ENCODE results near the gene CDK5RAP3.
"Not testable (repeated sequence)": the region's sequence is repeated elsewhere in the genome, so short reads cannot be mapped to it uniquely, and the experiment has no call there.

CDK5RAP3 gene

DNA sequence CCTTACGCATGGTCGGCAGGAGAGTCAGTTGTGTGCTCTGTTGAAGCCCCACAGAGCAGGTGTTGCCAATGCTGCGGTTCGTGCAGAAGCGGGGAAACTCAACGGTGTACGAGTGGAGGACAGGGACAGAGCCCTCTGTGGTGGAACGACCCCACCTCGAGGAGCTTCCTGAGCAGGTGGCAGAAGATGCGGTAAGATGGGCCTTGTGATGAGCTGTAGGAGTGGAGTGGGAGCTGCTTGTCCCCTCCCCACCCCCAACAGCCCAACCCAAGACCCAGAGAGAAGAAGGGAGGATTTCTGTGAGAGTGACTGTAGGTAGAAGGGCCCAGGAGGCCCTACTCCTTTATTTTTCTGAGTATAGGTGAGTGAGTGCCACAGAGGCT is 4.9 kb downstream of the CDK5RAP3 start:
- FAIRE-seq, result no peak

DNA sequence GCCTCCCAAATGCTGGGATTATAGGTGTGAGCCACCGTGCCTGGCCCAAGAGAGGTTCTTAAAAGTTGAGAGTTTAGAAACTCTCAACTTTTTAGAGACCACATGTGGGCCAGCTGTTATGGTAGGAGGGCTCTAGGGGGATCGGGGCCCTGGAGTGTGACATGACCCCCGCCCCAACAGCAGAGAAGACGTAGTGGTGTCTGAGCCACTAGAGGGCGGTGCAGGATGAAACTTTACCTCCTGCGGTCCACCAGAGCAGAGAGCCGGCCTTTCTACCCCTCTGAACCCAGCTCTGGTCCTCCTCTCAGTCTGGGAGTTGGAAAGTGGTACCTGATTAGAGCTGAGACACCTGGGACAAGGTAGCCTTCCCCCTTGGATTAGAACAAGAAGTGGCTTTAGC is 7.4 kb downstream of the CDK5RAP3 start:
- no peak for FAIRE-seq

DNA sequence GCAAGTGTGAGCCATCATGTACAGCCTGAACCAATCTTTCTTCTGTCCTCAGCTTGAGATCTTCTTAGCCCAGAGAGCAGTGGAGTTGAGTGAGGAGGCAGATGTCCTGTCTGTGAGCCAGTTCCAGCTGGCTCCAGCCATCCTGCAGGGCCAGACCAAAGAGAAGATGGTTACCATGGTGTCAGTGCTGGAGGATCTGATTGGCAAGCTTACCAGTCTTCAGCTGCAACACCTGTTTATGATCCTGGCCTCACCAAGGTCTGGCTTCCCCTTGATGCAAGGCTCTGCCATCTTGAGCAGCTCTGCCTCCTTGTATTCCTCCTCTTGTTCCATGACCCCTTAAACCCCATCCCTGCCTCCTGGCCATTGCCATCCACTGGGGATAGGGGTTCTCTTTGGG is 9.6 kb downstream of the CDK5RAP3 start:
- FAIRE-seq, result no peak

DNA sequence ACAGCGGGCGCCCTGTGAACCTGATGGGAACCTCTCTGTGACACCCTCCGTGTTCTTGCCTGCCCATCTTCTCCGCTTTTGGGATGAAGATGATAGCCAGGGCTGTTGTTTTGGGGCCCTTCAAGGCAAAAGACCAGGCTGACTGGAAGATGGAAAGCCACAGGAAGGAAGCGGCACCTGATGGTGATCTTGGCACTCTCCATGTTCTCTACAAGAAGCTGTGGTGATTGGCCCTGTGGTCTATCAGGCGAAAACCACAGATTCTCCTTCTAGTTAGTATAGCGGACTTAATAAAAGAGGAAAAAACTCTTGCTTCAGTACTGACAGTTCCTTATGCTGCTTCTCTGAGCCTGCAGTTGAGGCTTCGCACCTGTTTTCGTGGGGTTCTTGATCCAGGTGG is 10.5 kb downstream of the CDK5RAP3 start:
- FAIRE-seq, result no peak

DNA sequence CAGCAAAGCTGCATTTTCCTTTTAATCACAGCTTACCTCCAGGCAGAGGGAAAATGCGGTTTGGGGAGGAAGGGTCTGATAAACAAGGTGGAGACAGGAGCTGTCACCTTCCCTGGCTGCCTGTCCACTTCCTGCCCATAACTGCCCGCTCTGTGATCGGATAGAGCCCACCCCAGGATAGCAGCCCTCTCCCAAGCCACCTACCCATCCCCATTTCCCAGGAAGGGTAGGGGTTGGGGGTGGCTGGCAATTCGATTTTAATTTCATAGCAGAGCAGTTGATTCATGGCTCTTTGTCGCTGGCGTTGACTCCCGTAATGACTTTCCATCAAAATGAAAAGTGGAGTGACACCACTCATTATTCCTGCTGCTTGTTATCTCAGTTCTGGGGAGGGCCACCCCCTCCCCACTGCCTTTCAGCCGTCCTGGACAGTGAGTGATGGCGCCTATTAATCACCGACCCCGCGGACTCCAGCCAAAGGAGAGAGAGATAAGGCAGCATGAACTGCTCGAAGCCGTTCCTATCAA is 11.2 kb downstream of the CDK5RAP3 start:
- FAIRE-seq, result no peak

DNA sequence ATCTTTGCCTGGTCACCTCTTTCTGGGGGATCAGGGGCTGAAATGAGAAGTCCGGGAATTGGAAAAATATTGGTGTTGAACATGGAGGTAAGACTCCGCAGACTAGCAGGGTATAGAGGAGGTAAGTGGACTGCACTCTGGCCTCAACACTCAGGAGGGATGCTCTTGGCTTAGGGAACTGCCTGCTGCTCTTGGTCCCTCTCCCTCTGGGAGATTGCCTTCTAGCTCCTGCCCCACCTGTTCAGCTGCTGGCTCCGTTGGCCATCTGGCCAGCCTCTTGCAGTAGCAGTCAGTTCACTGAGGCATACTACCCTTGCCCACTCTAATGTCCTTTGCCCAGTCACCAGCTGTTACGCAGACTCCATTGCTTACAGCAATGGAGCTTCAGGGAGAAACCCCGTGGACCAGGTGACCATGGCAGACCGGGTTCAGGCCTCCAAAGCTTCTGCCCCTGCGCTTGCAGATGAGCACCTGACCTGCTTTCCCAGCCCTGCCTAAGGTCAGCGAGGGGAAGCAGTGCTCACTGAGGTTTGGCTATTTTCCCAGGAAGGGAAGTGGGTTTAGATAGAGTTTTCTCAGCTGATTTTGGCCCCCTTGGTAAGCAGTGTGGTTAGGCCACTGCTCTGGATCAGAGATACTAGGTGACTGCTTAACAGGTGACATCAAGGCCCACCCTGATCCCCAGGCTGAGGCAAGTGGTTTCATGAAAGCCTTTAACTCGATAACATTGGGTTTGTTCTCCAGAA is 11.9 kb downstream of the CDK5RAP3 start:
- FAIRE-seq, result no peak

DNA sequence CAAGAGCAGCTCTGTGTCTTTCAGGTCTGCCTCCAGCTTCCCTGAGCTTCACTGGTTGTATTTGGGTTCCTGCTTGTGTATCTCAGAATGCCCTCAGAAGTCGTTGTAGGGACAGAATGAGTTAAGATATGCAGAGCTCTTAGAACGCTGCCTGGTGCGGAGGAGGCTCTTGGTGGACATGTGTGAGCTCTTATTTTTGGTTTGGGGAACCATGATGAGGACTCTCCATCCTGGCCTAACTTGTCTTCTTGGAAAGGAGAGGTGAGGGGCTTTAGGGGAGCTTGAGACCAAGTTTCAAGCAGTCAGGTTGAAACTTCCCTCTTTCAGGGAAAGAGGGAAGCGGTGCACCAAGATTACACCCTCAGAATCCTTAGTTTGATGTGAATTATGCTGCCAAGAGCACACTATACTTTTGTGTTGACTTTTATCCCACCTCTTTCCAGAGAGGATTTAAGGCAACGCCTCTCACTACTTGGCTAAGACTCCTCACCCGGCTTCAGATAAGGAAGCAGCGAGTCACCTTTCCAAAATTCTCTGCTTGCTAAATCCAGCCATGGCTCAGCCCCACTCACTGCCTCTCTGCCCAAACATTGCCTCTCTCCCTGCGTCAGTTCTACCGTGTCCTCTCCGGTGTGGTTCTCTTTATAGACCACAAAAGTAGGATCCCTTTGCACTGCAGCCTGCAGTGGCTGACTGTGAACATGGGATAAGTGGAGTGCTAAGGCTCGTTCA is 12.7 kb downstream of the CDK5RAP3 start:
- FAIRE-seq, result no peak

DNA sequence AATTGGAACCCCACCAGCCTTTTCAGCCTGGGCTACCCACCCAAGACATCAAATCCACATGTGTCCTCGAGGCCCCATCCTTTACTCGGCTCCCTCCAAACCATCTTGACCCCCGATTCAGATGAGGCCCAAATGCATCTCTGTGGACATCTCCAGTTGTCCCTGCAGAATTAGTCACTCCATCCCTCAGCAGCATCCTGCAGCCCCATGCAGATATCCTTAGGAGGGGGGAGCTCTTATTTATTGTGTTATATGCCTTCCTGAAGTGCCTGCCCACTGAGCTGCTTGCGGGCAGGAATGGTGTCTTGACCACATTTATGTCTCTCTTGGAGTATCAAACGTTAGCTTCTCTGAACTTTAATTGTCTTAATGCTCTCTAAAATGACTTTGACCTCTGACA is 15.6 kb downstream of the CDK5RAP3 start:
- no peak for FAIRE-seq

DNA sequence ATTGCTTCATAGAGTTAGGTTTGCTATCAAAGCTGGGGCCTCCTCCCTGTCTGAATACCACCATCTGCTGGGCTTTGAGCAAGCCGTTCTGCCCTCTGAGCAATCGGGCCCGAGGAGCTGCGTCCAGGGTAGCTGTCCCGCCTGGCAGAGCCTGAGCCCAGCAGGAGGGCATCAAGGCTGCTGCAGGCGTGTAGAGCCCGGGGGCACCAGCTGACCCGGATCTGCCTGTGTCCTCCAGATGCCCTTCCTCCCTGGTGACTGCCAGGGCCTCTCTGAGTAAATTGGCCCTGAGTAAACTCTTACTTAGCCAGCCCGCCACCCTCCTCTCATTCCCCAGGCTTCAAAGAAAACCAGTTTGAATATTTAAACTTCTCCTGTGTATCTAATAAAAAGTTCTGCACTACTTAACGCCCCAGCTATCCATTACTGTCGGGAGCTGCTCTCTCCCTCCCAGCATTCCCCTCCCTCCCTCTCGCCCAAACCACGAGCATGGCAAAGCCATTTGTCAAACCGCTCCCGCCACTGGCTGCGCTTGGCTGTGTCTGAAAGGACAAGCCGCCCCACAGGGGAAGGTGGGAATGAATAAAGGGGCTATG is 16.4 kb downstream of the CDK5RAP3 start:
- FAIRE-seq, result no peak

DNA sequence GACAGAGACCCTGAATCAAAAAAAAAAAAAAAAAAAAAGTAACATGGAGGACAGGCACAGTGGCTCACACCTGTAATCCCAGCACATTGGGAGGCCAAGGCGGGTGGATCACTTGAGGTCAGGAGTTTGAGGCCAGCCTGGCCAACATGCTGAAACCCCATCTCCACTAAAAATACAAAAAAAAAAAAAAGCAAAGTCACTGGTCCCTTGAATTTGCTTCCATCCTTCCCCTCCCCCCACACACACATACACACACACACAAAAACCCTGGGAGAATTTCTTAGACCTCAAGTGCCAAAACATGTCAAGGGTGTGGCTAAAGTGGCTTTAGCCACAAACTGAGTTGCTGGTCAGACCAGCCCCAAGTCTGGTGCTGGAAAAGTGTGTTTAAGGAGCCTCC is 17.5 kb downstream of the CDK5RAP3 start:
- FAIRE-seq, result not testable (repeated sequence)

DNA sequence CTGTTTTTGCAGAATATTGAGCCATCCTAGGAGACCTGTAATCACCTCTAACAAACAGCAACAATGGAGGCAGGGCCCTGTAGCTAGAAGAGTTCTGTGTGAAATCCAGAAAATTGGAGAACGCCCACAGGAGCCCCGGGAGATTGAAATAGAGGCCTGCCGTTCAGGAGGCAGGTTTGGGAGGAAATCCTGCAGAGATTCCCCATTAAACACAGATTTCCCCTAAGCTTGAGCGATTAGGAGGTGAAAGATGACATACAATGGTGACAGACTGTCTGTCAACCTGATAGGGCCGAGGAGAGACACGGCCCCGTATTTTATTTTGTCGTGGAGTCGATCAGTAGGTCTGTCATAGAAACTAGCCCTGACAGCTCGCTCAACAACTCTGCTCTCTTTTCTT is 18.2 kb downstream of the CDK5RAP3 start:
- no peak for FAIRE-seq

DNA sequence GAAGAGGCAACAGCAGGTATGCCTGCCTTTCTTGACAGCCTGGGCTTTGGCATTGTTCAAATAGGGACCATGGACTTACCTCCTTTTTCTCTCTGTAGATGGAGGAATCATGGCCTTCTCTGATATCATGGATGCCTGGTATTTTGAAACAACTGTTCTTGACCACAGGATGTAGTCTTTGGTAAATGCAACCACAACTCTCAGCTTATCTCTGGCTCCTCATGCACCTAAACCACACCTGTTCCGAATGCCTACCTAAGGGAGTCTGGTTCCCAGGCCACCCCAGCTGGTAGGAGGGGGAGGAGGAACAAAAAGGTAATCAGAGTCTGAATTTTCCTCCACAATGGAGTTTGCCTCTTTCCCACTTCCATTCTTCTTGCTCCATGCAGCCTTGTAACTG is 18.8 kb downstream of the CDK5RAP3 start:
- FAIRE-seq, result no peak

DNA sequence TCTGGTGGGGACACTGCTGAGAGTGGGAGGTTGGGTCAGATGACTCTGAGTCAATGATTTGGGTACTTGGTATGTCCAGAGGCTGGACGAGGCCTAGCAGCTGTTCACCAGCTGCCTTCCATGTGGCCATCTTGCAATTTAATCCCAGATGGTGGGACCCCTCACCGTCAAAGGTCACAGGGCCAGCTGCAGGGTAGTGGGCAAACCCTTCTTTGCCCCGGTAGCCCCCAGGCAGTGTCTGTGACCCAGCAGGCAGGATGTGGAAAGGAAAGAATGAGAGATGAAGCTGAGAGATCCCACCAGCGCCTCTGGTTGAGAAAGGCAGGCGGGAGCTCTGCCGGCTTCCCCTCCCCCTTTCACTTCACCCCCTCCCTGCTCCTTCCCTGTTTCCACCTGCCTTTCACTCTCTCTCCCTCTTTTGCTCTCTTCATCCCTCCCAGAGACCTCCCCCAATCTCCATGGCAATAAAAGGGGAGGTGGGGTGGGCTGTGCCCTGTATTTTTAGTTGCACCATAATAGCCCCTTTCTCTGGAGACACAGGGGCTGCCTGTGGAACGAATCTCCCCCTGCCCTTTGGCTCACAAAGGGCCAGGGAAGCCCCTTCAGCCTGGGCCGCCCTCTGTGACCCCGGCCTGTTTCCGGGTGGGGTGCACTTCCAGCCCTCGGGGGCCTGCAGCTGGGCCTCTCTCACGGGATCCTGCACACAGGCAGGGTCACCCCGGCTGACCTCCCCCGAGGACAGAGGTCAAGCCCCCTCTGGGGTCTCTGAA is 20.2 kb downstream of the CDK5RAP3 start:
- no peak for FAIRE-seq

DNA sequence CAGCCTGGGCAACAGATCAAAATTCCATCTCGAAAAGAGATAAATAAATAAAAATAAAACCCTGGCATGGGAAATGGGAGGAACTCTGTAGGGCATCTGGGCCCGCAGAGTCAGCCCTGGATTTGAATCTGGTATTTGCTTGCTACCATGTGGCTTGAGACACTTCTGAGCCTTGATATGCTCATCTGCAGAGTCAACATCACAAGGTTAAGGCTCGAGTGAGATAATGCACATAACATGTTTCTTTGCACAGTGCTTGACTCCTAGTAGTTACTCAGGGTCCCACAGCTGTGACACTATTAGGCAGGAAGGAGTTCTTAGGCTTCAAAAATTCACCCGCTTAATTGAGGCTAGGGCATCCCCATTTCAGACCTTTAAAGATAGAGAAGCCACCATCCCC is 21.3 kb downstream of the CDK5RAP3 start:
- no peak for FAIRE-seq

DNA sequence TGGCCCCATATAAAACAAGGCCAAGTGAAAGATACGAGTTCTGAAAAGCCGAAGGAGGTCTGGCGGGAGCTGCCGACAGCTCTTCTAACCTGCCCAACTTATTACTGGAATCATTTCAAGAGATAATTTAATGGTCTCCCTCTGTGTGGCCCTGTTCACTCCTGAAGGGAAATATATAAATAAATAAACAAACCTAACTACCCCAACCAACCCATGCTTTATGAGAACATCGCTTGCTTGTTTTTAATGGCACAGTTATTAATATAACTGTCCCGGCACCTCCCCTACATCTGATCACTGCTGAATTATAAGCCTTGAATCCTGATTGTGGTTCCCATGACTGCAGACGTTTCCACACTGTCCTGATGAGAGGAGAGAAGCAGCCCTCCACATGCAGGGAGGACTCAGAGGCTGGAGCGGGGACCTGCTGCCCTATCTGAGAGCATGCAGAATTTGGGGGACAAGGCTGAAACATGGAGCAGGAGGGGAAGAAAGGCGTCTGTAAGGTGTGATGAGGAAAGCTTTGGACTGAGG is 22.2 kb downstream of the CDK5RAP3 start:
- FAIRE-seq, result no peak

DNA sequence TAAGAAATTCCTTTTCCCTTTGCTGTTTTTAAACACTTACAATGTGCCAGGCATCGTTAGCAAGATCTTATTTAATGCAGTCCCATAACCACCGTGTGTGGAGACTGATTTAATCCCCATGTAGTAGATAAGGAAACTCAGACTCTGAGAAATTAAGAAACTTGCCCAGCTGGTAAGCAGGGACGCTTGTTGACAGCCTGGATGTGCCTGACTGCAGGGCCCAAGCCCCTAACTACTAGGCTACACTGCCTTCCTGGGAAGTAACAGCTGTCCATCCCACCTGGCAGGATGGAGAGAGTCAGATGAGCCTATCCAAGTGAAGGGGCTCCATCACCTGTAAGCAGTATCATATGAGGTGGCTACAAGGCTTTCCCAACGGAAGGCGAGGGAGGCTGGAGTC is 23.1 kb downstream of the CDK5RAP3 start:
- no peak for FAIRE-seq

DNA sequence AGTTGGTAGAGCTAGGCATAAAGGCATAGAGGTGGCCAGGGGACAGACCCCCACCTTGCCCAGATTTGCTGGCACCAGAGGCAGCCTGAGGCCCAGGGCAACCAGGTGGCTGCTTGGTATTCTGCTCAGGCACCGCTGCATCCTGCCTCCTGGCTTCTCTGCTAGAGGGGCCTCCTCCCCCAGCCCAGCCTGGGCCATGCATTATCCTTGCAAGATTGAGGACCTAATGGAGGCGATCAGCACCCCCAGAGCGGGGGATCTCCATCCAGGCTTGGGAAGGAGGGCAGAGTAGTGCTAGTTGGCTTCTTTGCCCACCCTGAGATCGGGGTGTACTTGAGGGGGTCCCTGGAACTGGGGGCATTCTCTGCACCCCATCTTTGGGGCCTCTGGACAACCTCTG is 23.8 kb downstream of the CDK5RAP3 start:
- FAIRE-seq, result no peak

DNA sequence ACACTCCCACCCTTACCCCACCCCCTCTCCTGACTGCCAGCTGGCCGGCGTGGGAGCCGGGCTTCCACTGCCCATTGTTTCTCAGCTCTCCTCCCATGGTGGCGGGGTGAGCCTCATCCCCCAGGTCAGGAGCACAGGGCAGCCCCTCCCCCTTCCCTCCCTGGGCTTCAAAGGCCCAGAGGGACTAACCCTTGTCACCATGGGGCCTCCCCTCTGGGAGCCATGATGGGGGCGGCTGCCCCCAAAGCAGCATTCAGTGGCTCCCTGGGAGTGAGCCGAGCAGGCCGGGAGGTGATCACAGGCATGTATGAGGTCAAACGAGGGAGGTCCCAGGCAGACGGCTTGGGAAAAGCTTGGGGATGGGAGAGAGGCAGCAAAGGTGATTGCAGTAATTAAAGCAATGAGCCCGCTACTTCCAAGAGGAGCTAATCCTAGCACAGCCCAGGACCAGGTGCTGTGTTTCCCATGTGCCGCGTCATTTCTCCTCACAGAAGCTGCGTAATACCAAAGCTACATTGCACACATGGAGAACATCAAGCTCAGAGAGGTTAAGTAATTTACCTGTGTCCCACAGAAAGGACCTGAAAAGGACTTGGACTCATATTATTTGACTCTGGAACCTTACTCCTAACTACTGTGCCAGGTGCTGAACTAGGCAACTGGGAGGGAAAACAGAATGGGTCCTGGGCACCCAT is 24.5 kb downstream of the CDK5RAP3 start:
- FAIRE-seq, result no peak

DNA sequence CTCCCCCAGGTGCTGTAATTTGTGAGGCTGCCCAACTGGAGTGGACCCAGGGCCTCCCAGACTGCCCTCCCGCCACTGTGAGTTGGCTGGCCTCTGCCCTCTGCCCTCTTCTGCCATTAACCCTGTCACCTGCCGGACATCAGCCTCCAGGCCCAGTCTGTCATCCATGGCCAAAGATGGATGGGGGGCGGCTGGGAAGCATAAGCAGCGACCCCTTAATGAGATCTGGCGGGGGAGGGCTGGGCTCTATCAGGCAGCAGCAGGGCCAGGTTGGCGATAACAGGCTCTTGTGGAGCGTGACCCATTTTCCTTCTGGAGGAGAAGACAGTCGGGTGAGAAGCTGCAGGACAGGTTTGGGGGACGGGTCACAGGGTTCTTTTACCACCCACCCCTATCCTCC is 25.3 kb downstream of the CDK5RAP3 start:
- no peak for FAIRE-seq

DNA sequence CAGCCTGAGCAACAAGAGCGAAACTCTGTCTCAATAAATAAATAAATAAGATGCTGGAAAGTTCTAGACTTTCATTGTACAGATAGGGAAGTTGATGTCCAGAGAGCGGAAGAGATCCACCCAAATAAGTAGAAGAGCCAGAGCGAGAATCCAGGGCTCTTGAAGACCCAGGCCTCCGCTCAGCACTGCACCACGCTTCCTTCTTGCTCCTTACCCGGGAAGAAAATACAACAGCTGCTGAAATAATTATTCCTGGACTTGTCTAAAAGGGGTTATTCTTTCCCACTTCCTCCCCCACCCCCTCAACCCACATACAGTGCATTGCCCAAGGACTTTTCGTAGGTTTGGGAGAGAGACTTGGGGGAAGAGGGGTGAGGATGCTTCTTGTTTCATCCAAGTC is 26.7 kb downstream of the CDK5RAP3 start:
- FAIRE-seq, result no peak

DNA sequence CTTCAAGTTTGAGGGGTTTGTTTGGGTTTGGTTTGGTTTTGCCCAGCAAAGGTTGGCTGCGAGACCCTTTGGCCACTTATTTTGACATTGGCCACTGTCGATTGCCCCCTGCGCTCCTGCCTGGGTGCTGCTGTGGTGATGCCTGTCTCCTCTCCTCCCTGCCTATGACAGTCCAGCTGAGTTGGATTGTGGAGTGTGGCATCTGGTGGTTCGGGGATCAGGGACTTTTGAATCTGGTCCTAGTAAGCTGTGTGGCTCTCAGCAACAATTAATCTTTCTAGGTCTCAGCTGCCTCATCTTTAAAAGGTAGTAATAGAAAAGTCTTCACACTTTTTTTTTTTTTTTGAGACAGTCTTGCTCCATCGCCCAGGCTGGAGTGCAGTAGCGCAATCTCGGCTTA is 27.1 kb downstream of the CDK5RAP3 start:
- no peak for FAIRE-seq

DNA sequence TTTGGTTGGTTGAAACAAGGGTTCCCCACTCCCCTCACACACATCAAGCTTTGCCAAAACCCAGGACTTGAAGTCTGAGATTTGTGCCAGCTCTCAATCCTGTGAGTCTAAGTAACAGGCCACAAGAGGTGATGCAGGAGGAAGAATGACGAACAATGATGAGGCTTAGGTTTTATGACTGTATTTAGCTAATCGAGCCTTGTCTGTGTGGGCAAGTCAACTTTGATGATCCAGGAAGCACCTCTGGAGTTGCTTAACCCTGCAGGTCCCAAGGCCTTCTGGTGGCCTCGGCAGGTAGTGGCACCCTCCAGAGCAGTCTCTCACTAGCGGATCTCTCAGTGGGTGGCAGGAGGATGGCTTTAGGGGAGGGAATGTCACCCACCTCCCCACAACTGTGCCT is 28.7 kb downstream of the CDK5RAP3 start:
- no peak for FAIRE-seq
